ENCODE results near the gene RIPOR2.
"Not testable (repeated sequence)": the region's sequence is repeated elsewhere in the genome, so short reads cannot be mapped to it uniquely, and the experiment has no call there.

Gene RIPOR2

DNA sequence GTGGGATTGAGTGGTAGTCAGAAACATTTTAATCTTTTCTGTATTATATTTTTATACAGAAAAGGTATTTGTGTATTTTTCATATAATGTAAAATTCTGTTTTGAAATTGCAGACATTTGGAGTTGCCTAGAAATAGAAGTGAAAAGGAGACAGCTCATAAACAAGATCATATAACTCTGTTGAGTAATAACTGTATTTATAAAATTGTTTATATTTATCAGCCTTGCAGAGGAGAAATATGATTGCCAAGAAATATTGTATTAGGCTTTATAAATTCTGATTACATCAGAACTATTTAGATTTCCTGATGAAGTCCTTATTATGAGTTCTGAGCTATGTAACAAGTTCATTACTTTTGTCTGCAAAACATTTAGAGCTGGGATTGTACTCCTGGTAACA is 55.3 kb downstream of the RIPOR2 start:
- no peak for DNase-seq (ENCODE audit: low read depth in 2 of 2, low spot score in 1 of 2)

DNA sequence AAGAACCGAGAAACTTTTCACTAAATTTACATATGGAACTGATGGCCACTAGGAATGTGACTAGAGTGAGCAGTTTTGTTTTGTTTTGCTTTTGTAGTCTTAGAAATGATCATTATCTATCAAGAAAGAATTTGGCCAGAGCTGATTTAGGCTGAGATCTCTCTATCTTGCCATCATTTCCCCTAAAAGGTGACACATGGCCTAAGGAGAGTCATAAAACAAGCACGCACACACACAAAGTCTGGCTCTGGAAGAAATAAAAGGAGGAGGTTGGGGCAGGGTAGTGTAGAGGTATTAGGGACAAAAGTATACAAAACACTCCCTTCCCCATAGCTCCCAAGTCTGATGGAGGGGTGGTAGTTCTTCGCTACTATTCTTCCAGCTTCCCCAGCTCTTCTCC is 56.4 kb downstream of the RIPOR2 start:
- no peak for DNase-seq (ENCODE audit: low read depth in 2 of 2, low spot score in 1 of 2)

DNA sequence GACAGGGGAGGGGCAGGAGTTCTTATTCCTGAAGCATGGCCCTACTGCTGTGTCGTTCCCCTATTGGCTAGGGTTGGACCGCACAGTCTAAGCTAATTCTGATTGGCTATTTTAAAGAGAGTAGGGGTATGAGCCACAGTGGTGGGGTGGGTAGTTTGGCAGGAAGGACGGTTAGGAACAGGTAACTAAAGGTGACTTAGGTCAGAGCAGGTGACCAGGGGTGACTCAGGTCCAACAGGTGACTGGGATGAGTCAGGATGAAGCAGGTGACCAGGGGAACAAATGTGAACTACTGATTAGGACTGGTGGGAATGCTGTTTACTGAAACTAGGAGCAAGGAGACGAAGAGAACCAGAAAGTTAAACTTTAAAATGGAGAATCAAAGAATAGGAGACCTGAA is 58.0 kb downstream of the RIPOR2 start:
- DNase-seq (ENCODE audit: low read depth in 2 of 2, low spot score in 1 of 2): not testable (repeated sequence)

DNA sequence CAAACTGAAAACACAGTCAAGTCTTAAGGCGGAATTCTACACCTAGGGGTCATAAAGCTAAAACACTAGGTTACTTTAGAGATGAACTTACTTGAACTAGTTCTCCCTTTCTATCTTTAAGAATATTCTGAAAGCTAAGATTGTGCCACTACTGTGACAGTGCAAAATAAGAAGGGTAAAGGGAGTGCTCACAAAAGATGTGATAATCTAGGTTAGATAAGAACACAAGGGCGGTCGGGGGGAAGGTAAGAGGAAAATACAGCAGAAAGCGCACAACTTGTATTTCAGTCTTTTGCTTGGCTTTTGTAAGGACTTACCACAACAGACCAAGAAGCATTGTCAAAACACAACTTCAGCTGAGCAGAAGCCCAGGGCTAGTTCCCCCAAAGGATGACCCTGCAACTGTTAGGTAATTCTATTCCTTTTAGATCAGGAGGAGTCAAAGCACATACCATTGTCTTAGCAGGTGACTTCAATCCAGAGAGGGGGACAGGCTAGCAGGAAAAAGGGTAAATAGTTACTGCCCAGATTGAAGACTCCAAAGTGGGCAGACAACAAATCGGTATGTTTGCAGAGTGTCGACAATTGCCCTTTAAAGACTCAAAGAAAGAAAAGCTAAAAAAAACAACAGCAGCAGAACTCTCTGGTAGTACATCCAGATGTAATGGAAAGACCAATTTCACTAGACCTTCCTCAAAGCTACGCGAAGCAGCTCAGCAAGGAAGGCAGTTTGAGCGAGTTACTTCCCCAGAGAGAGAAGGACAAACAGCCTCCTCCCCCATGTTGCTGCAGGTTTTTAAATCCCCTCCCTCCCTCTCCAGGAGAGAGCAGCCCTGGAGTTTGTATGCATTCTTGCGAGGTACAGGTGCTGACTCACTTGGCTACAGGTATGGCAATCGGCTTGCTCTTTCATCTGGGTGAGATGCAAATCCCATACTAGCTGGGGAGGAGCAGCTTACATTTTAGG is 59.0 kb downstream of the RIPOR2 start:
- DNase-seq (ENCODE audit: low read depth in 2 of 2, low spot score in 1 of 2): no peak

DNA sequence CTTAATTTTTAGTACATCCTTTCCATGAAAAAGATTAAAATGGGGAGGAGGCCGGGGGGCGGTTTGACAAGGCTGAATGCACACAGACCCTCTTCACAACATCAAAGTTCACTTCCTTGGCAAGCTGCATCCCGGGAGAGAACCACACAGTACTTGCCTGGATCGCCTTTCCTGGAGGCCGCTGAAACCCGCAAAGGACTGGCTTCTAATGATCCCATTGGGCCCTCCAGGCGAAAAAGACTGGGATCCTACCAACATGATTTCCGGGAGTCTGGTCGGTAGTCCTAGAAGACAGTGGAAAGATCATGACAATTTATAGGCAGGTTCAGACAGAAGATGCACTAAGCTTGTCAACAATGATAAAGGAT is 60.2 kb downstream of the RIPOR2 start:
- DNase-seq (ENCODE audit: low read depth in 2 of 2, low spot score in 1 of 2): no peak

DNA sequence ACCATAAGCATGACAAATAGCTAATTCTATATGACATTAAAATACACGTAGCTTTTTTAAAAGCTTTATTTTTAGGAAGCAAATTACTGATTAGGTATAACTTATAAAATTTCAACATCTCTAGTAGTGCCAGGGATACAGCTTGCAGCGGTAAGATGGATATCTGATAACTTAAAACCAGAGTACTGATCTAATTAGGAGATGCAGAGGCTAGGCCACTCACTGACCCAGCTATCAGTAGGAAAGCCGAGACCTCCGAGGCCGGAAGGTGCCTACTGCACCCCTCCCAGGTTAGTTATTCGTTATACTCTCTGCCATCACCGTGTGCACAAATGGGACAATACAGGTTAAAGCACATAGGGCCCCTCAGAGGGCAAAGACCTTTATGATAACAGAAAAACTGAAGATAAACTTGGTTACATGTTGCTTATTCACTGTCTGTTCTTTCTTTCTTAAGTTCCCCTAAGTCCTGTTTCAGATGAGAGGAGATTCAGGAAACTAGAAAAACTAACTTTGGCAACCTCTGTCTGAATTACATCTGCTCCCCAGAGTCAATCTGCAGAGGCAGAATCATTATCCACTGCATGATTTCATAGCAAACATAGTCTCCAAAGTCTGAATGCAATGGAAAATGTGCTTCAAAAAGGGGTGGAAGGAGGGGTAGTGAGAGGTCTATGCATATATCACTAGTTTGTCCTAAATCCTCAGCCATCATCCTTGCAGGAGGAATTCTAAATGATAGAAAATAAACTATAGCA is 60.8 kb downstream of the RIPOR2 start:
- DNase-seq (ENCODE audit: low read depth in 2 of 2, low spot score in 1 of 2): no peak

DNA sequence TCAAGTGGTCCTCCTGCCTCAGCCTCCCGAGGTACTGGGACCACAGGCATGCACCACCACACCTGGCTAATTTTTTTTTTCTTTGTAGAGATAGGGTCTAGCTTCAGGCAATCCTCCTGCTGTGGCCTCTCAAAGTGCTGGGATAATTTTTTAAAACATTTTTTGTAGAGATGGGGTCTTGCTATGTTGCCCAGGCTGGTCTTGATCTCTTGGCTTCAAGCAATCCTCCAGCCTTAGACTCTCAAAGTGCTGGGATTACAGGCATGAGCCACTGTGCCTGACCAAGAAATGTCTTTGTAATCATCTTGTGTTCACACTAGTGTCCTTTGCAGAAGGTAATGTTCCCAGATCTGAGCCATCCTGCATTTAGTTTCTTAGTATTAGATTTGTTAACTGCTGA is 61.6 kb downstream of the RIPOR2 start:
- no peak for DNase-seq (ENCODE audit: low read depth in 2 of 2, low spot score in 1 of 2)

DNA sequence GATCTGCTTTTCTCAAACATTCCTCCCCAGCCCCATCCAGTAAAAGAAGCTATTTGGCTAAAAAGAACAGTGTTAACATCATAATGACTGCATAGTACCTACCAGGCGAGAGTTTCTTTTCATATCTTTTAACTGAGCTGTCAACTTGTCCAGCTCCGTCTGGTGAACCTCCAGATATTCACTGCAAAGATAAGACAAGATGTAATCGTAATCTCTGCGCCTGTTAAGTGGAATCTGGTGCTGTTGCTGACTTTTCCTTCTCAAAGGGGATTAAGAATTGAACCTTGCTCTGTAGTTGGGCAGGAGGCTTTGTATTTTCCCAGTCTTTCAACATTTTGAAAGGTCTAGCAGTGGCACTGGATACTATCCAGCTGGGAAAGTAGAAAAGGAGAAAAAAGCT is 63.0 kb downstream of the RIPOR2 start:
- DNase-seq (ENCODE audit: low read depth in 2 of 2, low spot score in 1 of 2): no peak

DNA sequence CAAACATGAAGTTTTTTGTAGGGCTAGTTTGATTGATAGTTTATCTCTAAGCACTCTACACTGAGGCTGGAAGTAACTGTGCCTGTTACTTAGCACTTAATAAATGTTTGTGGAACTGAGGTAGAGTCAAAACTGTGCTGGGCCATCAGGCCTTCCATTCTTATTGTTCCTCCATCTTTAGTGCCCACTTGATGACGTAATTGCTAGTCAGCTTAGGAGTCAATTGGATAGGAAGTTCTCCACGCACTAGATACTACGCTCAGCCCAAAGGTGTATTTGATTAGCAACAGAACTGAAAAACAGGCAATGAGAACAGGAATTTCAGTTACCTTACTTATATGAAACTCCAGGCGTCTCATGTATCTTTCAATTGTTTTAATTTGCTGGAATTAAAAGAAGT is 67.0 kb downstream of the RIPOR2 start:
- no peak for DNase-seq (ENCODE audit: low read depth in 2 of 2, low spot score in 1 of 2)

DNA sequence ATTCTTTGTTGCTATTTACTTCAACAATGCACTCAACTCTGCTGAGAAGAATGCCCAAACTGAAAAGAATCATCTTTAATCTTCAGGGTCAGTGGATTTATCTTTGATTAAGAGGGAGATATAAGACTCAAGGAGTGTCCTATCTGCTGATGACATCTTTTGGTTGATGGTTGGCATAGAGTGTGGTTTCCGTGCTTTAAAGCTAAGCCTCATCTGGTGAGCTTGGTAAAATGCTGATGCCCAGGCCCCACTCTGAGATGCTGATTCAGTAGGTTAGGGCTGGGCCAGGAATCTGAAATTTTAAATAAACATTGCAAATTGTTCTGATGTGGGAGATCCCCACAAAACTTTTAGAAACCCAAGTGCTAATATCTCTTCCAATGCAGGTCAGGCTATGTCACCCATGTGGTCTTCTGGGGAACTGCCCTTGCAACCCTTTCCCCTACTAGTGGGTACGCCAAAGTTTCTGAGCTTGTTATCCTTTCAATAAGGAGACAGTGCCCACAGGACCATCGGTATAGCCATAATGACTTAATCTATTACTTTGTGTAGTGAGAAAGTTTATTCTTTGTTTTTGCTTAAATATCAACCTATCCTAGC is 68.6 kb downstream of the RIPOR2 start:
- DNase-seq (ENCODE audit: low read depth in 2 of 2, low spot score in 1 of 2): no peak

DNA sequence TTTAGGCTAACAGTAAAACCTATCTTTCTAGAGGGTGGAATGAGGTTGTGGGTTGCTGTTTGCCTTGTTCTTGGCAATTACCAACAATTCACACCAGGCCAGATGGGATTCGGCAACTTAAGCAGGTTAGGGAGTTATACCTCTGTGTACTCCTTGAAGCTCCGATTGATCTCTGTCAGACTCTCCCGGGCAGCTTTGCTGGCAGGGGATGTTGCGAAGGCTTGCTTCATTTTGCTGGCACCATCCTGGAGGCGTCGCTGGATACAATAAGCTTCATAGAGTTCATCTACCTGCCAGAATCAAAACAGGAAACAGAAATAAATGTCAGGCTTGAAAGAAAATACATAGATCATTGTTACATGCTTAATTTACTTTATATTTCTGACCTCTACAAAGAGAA is 70.6 kb downstream of the RIPOR2 start:
- no peak for DNase-seq (ENCODE audit: low read depth in 2 of 2, low spot score in 1 of 2)

DNA sequence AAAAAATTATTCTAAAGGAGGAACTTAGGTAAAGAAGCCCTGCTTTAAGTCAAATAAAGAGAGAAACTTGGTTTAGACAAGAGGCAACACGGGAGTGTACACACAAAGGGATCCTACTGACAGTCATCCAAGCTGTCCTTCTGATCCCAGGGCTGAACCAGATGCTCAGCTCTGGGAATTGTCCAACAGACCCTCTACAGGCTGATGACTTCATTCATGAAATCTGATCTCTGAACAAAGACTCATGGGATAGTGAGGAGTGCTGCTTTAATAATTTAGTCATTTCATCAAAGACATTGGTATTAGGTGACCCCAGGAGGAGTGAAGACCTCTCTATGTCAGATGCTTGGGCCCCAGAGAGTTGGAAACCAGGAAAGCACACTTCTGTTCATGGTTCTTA is 71.4 kb downstream of the RIPOR2 start:
- DNase-seq (ENCODE audit: low read depth in 2 of 2, low spot score in 1 of 2): no peak

DNA sequence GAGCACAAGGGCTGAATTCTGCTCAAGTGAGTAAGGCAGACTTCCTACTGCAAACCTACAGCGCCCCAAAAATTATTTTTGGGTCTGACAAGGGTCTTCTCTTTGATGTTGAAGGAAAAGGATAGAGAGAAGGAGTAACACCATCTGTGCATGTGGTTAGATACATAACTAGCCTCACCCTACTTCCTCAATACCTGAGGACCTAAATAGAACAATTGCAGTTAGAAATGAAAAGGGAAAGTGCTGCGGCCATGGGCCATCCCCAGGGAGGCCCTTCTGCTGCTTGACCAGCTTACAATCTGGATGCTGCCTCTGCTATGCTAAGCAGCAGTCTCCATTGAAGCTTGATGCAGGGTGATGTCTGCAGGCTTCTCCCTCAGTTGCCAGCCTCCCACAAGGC is 73.8 kb downstream of the RIPOR2 start:
- no peak for DNase-seq (ENCODE audit: low read depth in 2 of 2, low spot score in 1 of 2)

DNA sequence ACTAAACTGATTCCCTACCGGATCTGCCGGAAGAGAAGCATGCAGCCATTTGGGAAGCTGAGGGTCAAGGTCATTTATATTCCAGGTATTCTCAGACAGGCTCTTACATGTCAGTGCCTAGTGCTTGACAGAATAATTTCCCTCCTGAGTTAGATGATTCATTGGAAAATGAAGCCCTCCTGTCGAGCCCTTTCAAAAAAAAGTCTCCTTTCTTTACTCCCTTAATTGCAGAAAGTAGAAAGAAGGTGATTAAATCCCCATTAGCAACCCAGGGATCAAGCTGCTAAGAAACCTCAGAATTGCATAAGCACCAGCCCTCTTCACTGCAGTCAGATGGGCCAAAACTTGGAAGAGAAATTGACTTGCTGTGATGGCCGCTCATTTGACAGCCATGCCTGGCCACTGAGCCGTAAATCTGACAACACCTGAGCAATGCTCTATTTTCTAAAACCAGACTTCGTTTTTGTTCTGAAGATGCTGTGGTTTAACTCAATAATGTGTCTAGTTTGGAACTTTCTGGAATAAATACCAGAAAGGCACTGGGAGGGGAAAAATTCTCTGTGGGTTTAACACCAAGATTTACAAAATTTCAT is 76.1 kb downstream of the RIPOR2 start:
- no peak for DNase-seq (ENCODE audit: low read depth in 2 of 2, low spot score in 1 of 2)

DNA sequence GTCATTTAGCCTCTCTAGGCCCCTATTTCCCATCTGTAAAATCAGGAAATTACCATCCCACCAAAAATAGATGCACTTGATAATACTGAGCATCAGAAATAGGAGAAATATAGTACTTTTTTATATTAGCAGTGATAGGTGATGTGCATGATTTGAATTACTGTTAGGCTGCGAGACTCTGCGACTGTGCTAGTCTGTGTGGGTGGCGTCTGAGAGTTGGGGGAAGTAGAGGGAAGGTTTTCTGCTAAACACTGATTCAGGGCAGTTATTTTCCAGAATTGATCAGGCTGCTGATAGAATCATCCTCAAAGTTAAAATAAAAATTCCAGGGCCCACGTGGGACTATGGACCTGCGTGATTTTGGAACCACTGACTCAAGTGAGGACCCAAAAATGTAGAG is 76.6 kb downstream of the RIPOR2 start:
- DNase-seq (ENCODE audit: low read depth in 2 of 2, low spot score in 1 of 2): no peak

DNA sequence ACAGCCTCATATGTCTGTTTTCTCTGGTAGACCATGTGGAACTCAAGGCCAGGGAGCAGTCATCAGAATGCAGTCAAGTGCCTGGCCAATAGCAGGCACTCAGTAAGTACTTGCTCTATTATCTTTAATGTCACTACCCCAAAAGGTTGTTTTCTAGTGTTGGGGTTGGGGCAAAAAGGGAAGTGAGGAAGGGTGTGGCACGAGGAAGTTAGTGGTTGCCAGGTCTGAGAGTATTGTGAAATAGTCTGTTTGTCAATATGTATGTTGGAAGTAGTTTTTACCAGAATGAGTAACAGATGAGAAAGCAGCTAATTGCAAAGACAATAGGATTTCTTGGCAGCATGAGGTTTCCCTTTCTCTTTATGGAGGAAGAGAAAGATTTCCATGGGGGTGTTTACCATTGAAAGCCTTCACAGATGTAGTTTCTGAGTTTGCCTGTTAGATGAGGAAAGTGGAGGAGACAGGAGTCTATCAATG is 77.5 kb downstream of the RIPOR2 start:
- no peak for DNase-seq (ENCODE audit: low read depth in 2 of 2, low spot score in 1 of 2)

DNA sequence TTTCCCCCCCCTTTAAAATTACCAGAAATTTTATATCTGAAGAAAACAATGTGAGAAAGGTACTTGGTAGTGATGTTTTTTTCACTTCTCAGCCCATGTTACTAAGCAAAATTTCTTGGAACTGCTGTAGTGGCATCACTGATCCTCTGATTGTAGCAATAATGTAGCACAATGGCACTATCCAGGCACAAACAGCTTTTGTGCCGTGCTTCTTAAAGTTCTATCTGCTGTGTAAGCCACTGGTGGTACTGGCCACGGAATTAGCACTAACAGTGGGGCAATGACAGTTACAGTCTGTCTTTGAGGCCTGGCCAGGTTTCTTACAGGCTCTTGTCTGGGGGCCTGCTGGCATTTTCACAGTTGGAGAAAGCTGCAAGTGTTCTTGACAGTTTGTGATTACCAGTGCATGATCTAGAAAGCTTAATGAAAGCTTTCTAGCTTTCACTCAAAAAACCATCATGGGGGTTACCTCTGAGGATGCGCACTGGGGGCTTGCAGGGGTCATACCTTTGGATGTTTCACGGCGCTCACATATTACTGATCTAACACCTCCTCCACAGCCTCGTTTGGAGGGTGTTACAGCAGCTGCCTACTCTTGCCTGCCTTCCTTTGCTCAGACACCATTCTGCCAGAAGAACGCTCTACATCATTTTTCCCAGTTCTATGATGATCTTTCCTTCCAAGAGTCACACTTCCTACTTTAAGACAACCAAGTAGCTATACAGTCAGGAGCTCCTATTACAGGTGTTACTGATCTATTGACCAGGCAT is 78.7 kb downstream of the RIPOR2 start:
- no peak for DNase-seq (ENCODE audit: low read depth in 2 of 2, low spot score in 1 of 2)

DNA sequence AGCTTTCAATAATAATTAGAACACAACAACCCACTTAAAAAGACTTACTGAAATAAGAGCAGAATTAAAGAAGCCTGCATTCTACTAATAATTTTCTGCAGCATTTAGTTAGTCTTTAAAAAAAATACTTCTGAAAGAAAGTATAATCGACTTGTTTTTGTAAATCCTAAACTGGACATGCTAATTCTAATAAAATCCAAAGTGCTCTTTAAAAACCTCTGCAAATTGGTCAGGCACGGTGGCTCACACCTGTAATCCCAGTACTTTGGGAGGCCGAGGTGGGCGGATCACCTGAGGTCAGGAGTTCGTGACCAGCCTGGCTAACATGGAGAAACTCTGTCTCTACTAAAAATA is 79.5 kb downstream of the RIPOR2 start:
- DNase-seq (ENCODE audit: low read depth in 2 of 2, low spot score in 1 of 2): no peak

DNA sequence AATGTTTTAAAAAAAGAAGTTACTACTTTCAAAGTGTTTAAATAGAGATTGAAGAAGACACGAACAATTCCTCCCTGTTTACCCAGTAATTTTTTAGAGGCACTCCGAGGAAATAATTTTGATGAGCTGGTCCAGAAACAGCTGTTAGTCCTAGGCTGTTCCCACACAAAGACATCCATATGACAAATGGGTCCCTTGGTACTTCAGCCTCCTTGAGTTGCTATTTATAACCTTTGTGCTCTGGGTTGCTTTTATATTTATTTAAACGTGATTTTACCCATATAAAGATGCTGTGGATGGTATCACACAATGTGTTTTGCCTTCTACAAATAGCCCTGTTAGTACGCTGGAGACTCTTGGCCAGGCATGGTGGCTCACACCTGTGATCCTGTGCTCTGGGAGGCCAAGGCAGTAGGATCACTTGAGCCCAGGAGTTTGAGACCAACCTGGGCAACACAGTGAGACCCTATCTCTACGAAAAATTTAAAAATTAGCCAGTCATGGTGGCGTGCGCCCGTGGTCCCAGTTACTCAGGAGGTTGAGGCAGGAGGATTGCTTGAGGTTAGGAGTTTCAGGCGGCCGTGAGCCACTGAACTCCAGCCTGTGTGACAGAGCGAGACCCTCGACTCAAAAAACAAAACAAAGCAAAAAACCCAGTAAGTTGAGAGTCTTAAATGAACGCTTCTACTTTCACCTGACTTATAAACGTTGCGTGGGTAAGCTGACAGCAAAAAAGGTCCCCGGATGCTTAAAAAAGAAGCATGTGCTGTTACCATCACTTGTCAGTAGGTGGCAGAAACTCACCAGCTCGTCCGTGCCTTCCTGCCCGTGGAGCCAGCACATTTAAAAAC is 80.1 kb downstream of the RIPOR2 start:
- DNase-seq (ENCODE audit: low read depth in 2 of 2, low spot score in 1 of 2): peak; percentile 36 to 48

DNA sequence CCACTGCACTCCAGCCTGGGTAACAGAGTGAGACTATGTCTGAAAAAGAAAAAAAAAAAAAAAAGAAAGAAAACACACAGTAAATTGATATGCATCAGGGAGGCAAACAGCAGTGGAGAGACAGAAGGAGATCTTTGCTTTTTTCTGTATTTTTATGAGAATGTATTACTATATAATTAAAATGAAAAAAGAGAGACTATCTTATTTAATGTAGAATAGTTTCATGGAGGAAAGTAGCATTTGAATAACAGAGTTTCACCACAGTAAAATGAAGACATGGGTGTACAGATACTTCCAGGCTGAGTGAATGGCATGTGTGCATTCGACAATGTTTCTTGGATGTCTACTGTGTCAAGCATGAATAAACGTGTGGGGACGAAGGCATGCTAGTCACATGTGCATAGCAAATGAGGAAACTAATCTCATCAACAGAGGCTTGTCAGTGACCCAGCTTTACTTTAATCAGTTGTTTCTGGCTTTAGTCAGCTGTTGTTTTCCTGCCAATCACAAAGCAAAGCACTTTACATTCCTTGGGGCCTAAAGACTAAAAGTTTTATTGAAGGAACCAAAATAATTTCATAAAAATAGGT is 81.6 kb downstream of the RIPOR2 start:
- no peak for DNase-seq (ENCODE audit: low read depth in 2 of 2, low spot score in 1 of 2)

All from stimulated activated CD8-positive, alpha-beta memory T cell treated with anti-CD3 and anti-CD28 coated beads, Interleukin-4, amount 100 ng/mL, for 4 hours (primary cell).